HepG2 (cell line): Measurements from ENCODE around the gene SLC22A4. TPM values are rescaled to one million over a fixed set of nuclear protein-coding genes. Genes with fewer than 3 reads are reported as not detected.

Experiments used
- ARID3A ChIP-seq: IDR thresholded peaks from 2 replicates; pipeline ENCODE4 v1.6.1; 2012; ENCODE audit warnings: low read depth, low read length, improper control_type of control experiment
- ATF7 ChIP-seq, 2 experiments: fragments of 450-650 bp in 1 of 2; sonication (generic) in 1 of 2; formaldehyde crosslinking in 1 of 2; IDR thresholded peaks; 2 replicates each; pipeline versions ENCODE4 v1.4.0 to v1.6.1; 2016 to 2020; ENCODE audit warnings: antibody characterized with exemption in 1 of 2, mild to moderate bottlenecking in 1 of 2, missing genetic modification reagents in 1 of 2
- CBX1 ChIP-seq: IDR thresholded peaks from one replicate; pipeline ENCODE4 v1.6.1; 2016; ENCODE audit warnings: antibody characterized with exemption, low read depth
- FIP1L1 ChIP-seq: fragments of 200-400 bp; formaldehyde crosslinking; IDR thresholded peaks from 2 replicates; pipeline ENCODE4 v1.6.1; 2018; ENCODE audit warnings: low read depth, mild to moderate bottlenecking, low read length, moderate library complexity, borderline replicate concordance; ENCODE audit not compliant: insufficient read depth
- KLF6 ChIP-seq: IDR thresholded peaks from 2 replicates; pipeline ENCODE4 v1.8.0; 2016; ENCODE audit warnings: missing biosample characterization, missing genetic modification reagents
- MED13 ChIP-seq: sonication (generic); formaldehyde crosslinking; IDR thresholded peaks from 2 replicates; pipeline ENCODE4 v1.5.0; 2020; ENCODE audit warnings: missing genetic modification reagents
- MTERF4 ChIP-seq: sonication (generic); formaldehyde crosslinking; IDR thresholded peaks from 2 replicates; pipeline ENCODE4 v1.8.0; 2023; ENCODE audit warnings: mild to moderate bottlenecking, missing genetic modification reagents
- NCOR1 ChIP-seq: fragments of 200-600 bp; sonication (generic); IDR thresholded peaks from 2 replicates; pipeline ENCODE4 v1.7.0; 2017; ENCODE audit warnings: antibody characterized with exemption, low read length, borderline replicate concordance
- NFE2L2 ChIP-seq: fragments of 150-350 bp; IDR thresholded peaks from 2 replicates; pipeline ENCODE4 v1.6.1; 2014; ENCODE audit warnings: low read length
- NONO ChIP-seq, 2 experiments: fragments of 450-650 bp in 1 of 2; sonication (generic) in 1 of 2; formaldehyde crosslinking in 1 of 2; IDR thresholded peaks in 1 of 2; conservative IDR thresholded peaks in 1 of 2; 2 replicates each; pipeline versions ENCODE4 v1.6.1 to v1.8.0; 2017 to 2022; ENCODE audit warnings: mild to moderate bottlenecking in 1 of 2, missing genetic modification reagents in 1 of 2, moderate library complexity in 1 of 2
- PLSCR1 ChIP-seq: sonication (generic); formaldehyde crosslinking; IDR thresholded peaks from 2 replicates; pipeline ENCODE4 v1.5.0; 2020; ENCODE audit warnings: missing genetic modification reagents, mild to moderate bottlenecking, borderline replicate concordance
- SMAD9 ChIP-seq: sonication (generic); formaldehyde crosslinking; IDR thresholded peaks from 2 replicates; pipeline ENCODE4 v1.5.1; 2020; ENCODE audit warnings: mild to moderate bottlenecking, missing genetic modification reagents
- THYN1 ChIP-seq: sonication (generic); formaldehyde crosslinking; IDR thresholded peaks from 2 replicates; pipeline ENCODE4 v1.8.1; 2023; ENCODE audit warnings: low read depth, mild to moderate bottlenecking, moderate library complexity, missing genetic modification reagents, borderline replicate concordance
- ZMYM2 ChIP-seq: sonication (generic); formaldehyde crosslinking; IDR thresholded peaks from 2 replicates; pipeline ENCODE4 v1.8.0; 2022; ENCODE audit warnings: mild to moderate bottlenecking, missing genetic modification reagents
- ZNF263 ChIP-seq: sonication (generic); formaldehyde crosslinking; IDR thresholded peaks from 2 replicates; pipeline ENCODE4 v1.4.0; 2020; ENCODE audit warnings: missing genetic modification reagents
- ZNF841 ChIP-seq: sonication (generic); formaldehyde crosslinking; IDR thresholded peaks from 2 replicates; pipeline ENCODE4 v1.8.1; 2023; ENCODE audit warnings: missing genetic modification reagents, borderline replicate concordance
- polyA plus RNA-seq, 8 experiments: library from polyadenylated mRNA; depleted of rRNA in 3 of 8; stranded (reverse) in 7 of 8; unstranded in 1 of 8; fragments of >200 nt; fragmentation: Illumina TruSeq in 4 of 8; extraction: Trizol in 4 of 8; gene quantifications; 2 replicates each; pipeline versions ENCODE4 v1.2.1 to v1.2.3, GENCODE V29; 2011 to 2016; ENCODE audit warnings: low read depth in 4 of 8, missing spikeins in 1 of 8, mixed read lengths in 1 of 8; ENCODE audit not compliant: insufficient read depth in 1 of 8
- total RNA-seq, 5 experiments: library from RNA; depleted of rRNA; stranded (reverse); fragments of >200 nt; fragmentation: Illumina TruSeq; extraction: Trizol; gene quantifications; 2 replicates each; pipeline ENCODE4 v1.2.3, GENCODE V29; 2016; ENCODE audit warnings: low read depth in 1 of 5
- TF ChIP-seq, protein P1 (sequence below): sonication (generic); formaldehyde crosslinking; IDR thresholded peaks from 2 replicates; pipeline ENCODE4 v1.8.1; 2023; ENCODE audit warnings: mild to moderate bottlenecking, inconsistent platforms, moderate library complexity, missing genetic modification reagents, borderline replicate concordance
- TF ChIP-seq, protein P2 (sequence below): sonication (generic); formaldehyde crosslinking; IDR thresholded peaks from 2 replicates; pipeline ENCODE4 v1.9.0; 2021; ENCODE audit warnings: missing genetic modification reagents, borderline replicate concordance
- TF ChIP-seq, protein P3 (sequence below): sonication (generic); formaldehyde crosslinking; IDR thresholded peaks from 2 replicates; pipeline ENCODE4 v1.4.0; 2020; ENCODE audit warnings: mild to moderate bottlenecking, low read depth, missing genetic modification reagents

SLC22A4 gene
- total and polyA plus RNA-seq, 2 of the 13 experiments (the other 11 are each of a cell fraction or from before 2014, with no cell fraction given) = 0.33 to 0.62 TPM

DNA sequence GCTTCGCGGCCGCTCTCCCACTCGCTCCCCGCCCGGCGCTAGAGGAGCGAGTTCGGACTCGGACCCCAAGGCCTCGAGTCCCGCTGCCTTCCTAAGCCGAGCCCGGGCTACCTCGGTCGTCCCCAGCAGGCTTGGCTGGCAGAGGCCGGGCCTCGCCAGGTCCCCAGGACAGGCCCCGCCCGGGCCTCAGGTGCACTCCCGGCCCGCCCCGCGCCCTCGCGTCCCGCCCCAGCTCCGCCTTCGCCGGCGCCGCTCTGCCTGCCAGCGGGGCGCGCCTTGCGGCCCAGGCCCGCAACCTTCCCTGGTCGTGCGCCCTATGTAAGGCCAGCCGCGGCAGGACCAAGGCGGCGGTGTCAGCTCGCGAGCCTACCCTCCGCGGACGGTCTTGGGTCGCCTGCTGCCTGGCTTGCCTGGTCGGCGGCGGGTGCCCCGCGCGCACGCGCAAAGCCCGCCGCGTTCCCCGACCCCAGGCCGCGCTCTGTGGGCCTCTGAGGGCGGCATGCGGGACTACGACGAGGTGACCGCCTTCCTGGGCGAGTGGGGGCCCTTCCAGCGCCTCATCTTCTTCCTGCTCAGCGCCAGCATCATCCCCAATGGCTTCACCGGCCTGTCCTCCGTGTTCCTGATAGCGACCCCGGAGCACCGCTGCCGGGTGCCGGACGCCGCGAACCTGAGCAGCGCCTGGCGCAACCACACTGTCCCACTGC is 75.4 kb downstream of the SLC22A4 start, which contains the start of gene SLC22A5 (continued):
- TF ChIP-seq, protein P1, sequence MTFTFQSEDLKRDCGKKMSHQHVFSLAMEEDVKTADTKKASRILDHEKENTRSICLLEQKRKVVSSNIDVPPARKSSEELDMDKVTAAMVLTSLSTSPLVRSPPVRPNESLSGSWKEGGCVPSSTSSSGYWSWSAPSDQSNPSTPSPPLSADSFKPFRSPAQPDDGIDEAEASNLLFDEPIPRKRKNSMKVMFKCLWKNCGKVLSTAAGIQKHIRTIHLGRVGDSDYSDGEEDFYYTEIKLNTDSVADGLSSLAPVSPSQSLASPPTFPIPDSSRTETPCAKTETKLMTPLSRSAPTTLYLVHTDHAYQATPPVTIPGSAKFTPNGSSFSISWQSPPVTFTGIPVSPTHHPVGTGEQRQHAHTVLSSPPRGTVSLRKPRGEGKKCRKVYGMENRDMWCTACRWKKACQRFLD (CRISPR knock-in tag) = peak; percentile 79; the same call in 1 of the 2 replicates
- TF ChIP-seq ZMYM2 (CRISPR knock-in tag) (no peak), NCOR1 (no peak), MTERF4 (CRISPR knock-in tag) (0 out of 2 replicates have a peak, but pooled peaks have one; percentile 55), NFE2L2 (no peak), MED13 (CRISPR knock-in tag) (no peak; the same call in 1 of the 2 replicates), ATF7 (IDR thresholded peaks at IDR 0.05) (no peak), ATF7 (CRISPR knock-in tag; IDR thresholded peaks at IDR 0.05) (no peak), SMAD9 (CRISPR knock-in tag) (no peak), ZNF841 (CRISPR knock-in tag) (no peak), CBX1 (no peak), ZNF263 (CRISPR knock-in tag) (peak; percentile 45), KLF6 (CRISPR knock-in tag) (peak; percentile 30; the same call in 1 of the 2 replicates), ARID3A (no peak), PLSCR1 (CRISPR knock-in tag) (no peak), FIP1L1 (no peak), THYN1 (CRISPR knock-in tag) (no peak), NONO (IDR thresholded peaks at IDR 0.05) (no peak), NONO (CRISPR knock-in tag; conservative IDR thresholded peaks at IDR 0.05) (0 out of 2 replicates have a peak, but pooled peaks have one; percentile 21)
- TF ChIP-seq, protein P2, sequence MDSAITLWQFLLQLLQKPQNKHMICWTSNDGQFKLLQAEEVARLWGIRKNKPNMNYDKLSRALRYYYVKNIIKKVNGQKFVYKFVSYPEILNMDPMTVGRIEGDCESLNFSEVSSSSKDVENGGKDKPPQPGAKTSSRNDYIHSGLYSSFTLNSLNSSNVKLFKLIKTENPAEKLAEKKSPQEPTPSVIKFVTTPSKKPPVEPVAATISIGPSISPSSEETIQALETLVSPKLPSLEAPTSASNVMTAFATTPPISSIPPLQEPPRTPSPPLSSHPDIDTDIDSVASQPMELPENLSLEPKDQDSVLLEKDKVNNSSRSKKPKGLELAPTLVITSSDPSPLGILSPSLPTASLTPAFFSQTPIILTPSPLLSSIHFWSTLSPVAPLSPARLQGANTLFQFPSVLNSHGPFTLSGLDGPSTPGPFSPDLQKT (CRISPR knock-in tag) = no peak
- TF ChIP-seq, protein P3, sequence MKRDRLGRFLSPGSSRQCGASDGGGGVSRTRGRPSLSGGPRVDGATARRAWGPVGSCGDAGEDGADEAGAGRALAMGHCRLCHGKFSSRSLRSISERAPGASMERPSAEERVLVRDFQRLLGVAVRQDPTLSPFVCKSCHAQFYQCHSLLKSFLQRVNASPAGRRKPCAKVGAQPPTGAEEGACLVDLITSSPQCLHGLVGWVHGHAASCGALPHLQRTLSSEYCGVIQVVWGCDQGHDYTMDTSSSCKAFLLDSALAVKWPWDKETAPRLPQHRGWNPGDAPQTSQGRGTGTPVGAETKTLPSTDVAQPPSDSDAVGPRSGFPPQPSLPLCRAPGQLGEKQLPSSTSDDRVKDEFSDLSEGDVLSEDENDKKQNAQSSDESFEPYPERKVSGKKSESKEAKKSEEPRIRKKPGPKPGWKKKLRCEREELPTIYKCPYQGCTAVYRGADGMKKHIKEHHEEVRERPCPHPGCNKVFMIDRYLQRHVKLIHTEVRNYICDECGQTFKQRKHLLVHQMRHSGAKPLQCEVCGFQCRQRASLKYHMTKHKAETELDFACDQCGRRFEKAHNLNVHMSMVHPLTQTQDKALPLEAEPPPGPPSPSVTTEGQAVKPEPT = peak; percentile 46
